CD8-positive, alpha-beta memory T cell (primary cell): ENCODE measurements around the gene FAM107B. TPM values are rescaled to one million over a fixed set of nuclear protein-coding genes. Genes with fewer than 3 reads are reported as not detected.

Experiments
- CTCF ChIA-PET: fragments of 350-600 bp; sonication (Branson Sonifier 250); formaldehyde crosslinking; loops from one replicate; lab custom pipeline; 2021; ENCODE audit warnings: antibody characterized with exemption; lab: Charles Lee
- POLR2A ChIA-PET: fragments of 350-600 bp; sonication (Branson Sonifier 250); formaldehyde crosslinking; loops from one replicate; lab custom pipeline; 2021; ENCODE audit warnings: antibody characterized with exemption; lab: Charles Lee
- DNase-seq, 5 donors: peaks; one replicate each; pipeline versions ENCODE4 v3.0.0 to v3.0.0-alpha.2; 2020 to 2022; ENCODE audit warnings: mixed read lengths in 1 of 5
- H3K27ac ChIP-seq: one replicate; pipeline ENCODE4 v1.7.0; 2013; ENCODE audit warnings: low read depth, mild to moderate bottlenecking, low read length, moderate library complexity
- H3K27me3 ChIP-seq: 2 replicates; pipeline ENCODE4 v1.7.0; 2013; ENCODE audit warnings: low read length, mild to moderate bottlenecking; ENCODE audit not compliant: insufficient read depth, poor library complexity, severe bottlenecking
- H3K36me3 ChIP-seq: 2 replicates; pipeline ENCODE4 v1.7.0; 2013; ENCODE audit warnings: mild to moderate bottlenecking, low read length, moderate library complexity; ENCODE audit not compliant: insufficient read depth
- H3K4me1 ChIP-seq: 2 replicates; pipeline ENCODE4 v1.7.0; 2013; ENCODE audit warnings: mild to moderate bottlenecking, low read length, moderate library complexity; ENCODE audit not compliant: insufficient read depth
- H3K4me3 ChIP-seq: 2 replicates; pipeline ENCODE4 v1.7.0; 2013; ENCODE audit warnings: mild to moderate bottlenecking, low read length
- H3K9me3 ChIP-seq: 2 replicates; pipeline ENCODE4 v1.7.0; 2013; ENCODE audit warnings: mild to moderate bottlenecking, low read length
- H3K27ac Mint-ChIP-seq, 8 donors: one replicate each; pipeline ENCODE4 v1.8.0; 2020 to 2021; ENCODE audit warnings: mixed read lengths in 8 of 8, mild to moderate bottlenecking in 6 of 8, inconsistent platforms in 3 of 8, moderate library complexity in 3 of 8
- H3K27me3 Mint-ChIP-seq, 2 donors: one replicate each; pipeline ENCODE4 v1.8.0; 2020 to 2021; ENCODE audit warnings: mixed read lengths in 2 of 2, mild to moderate bottlenecking in 1 of 2, moderate library complexity in 1 of 2
- H3K36me3 Mint-ChIP-seq, 3 donors: one replicate each; pipeline ENCODE4 v1.8.0; 2020 to 2021; ENCODE audit warnings: mixed read lengths in 3 of 3, inconsistent platforms in 1 of 3, mild to moderate bottlenecking in 1 of 3
- H3K4me1 Mint-ChIP-seq, 3 donors: one replicate each; pipeline ENCODE4 v1.8.0; 2020 to 2021; ENCODE audit warnings: mixed read lengths in 3 of 3, inconsistent platforms in 1 of 3, mild to moderate bottlenecking in 1 of 3
- H3K4me3 Mint-ChIP-seq, 7 donors: one replicate each; pipeline ENCODE4 v1.8.0; 2020 to 2021; ENCODE audit warnings: mixed read lengths in 7 of 7, mild to moderate bottlenecking in 6 of 7, moderate library complexity in 4 of 7, inconsistent platforms in 2 of 7
- H3K9me3 Mint-ChIP-seq, 5 donors: one replicate each; pipeline ENCODE4 v1.8.0; 2020 to 2022; ENCODE audit warnings: mixed read lengths in 5 of 5, mild to moderate bottlenecking in 3 of 5, moderate library complexity in 2 of 5, inconsistent platforms in 1 of 5
- polyA plus RNA-seq: library from polyadenylated mRNA; unstranded; fragments of 300-500 nt; fragmentation: Illumina TruSeq; gene quantifications from one replicate; pipeline ENCODE4 v1.2.3, GENCODE V29; 2021
- total RNA-seq, 2 experiments: library from RNA; stranded (reverse); gene quantifications; one replicate each; pipeline ENCODE4 v1.2.3, GENCODE V29; 2021

FAM107B gene
- total and polyA plus RNA-seq, 3 experiments from 2014 or later: 138 to 316 (median 143) TPM

- Histone ChIP-seq H3K9me3 (no peaks in the 10 kb centered on the region), H3K4me1 (no peaks in the 10 kb centered on the region), H3K27me3 (no peaks in the 10 kb centered on the region), H3K27ac (no peak overlapping the region), H3K4me3 (no peak overlapping the region), H3K36me3 (no peaks in the 10 kb centered on the region)
- Mint-ChIP-seq H3K4me3 (no peak overlapping the region), H3K36me3 (peaks cover 0 to 3% (median 0%) of the 10 kb centered on the region in 3 donors), H3K27me3 (peaks cover 20 to 36% of the 10 kb centered on the region in 2 donors), H3K27ac (no peak overlapping the region), H3K9me3 (no peaks in the 10 kb centered on the region), H3K4me1 (no peaks in the 10 kb centered on the region)
- POLR2A ChIA-PET: no interaction called here
- no peak for DNase-seq
- CTCF ChIA-PET: no interaction called here
These were observed 298.7 kb downstream of the FAM107B start for GRCh38 chr10:14476006-14476405.

- Mint-ChIP-seq H3K4me1 (no peaks in the 10 kb centered on the region), H3K4me3 (no peak overlapping the region), H3K36me3 (peaks cover 0 to 3% (median 0%) of the 10 kb centered on the region in 3 donors), H3K9me3 (no peaks in the 10 kb centered on the region), H3K27me3 (peaks cover 28 to 49% of the 10 kb centered on the region in 2 donors), H3K27ac (no peak overlapping the region)
- H3K4me1 ChIP-seq: no peaks in the 10 kb centered on the region
- no peaks in the 10 kb centered on the region for H3K27me3 ChIP-seq
- no peaks in the 10 kb centered on the region for H3K36me3 ChIP-seq
- no peaks in the 10 kb centered on the region for H3K9me3 ChIP-seq
- no peak overlapping the region for H3K4me3 ChIP-seq
- ChIA-PET POLR2A (no interaction called here), CTCF (no interaction called here)
- no peak for DNase-seq
- H3K27ac ChIP-seq: no peak overlapping the region
These were observed 300.0 kb downstream of the FAM107B start for GRCh38 chr10:14474656-14475055.

GRCh38 chr10:14470920-14471319 lies 303.8 kb downstream of the FAM107B start:
- Mint-ChIP-seq H3K9me3 (peaks cover 0 to 3% (median 0%) of the 10 kb centered on the region in 5 donors), H3K27me3 (peaks cover 30 to 68% of the 10 kb centered on the region in 2 donors), H3K4me1 (no peaks in the 10 kb centered on the region), H3K27ac (no peak overlapping the region), H3K4me3 (no peak overlapping the region), H3K36me3 (peaks cover 0 to 3% (median 0%) of the 10 kb centered on the region in 3 donors)
- H3K27me3 ChIP-seq: no peaks in the 10 kb centered on the region
- no peak overlapping the region for H3K27ac ChIP-seq
- DNase-seq: no peak
- no peaks in the 10 kb centered on the region for H3K4me1 ChIP-seq
- no peak overlapping the region for H3K4me3 ChIP-seq
- H3K36me3 ChIP-seq: no peaks in the 10 kb centered on the region
- POLR2A ChIA-PET: no interaction called here
- H3K9me3 ChIP-seq: no peaks in the 10 kb centered on the region
- CTCF ChIA-PET: no interaction called here

DNA sequence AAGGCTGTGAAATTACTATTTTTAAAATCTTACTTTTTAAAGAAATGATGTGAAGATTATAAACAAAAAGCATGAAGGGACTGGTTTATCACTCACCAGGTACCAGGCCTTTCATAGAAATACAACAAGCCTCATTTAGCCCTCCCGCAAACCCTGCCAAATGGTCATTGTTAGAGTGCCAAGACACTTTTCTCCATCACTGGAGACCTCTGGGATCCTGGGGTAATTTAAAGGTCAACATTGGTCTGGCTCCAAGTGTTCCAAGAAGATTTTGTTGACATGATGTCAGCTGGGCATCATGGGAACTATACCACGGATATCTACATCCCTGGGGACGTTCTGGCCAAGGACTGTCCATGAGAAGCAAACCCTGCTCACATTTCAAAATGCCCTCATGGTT lies 306.0 kb downstream of the FAM107B start:
- CTCF ChIA-PET: no interaction called here

More for the DNA sequence above, 306.0 kb downstream of the FAM107B start:
- peaks cover 0 to 4% (median 4%) of the 10 kb centered on the region in 5 donors for H3K9me3 Mint-ChIP-seq
- no peaks in the 10 kb centered on the region for H3K36me3 ChIP-seq
- DNase-seq: no peak
- POLR2A ChIA-PET: no interaction called here
- H3K27ac ChIP-seq: no peak overlapping the region
- no peaks in the 10 kb centered on the region for H3K9me3 ChIP-seq
- H3K27me3 Mint-ChIP-seq: peaks cover 24 to 65% of the 10 kb centered on the region in 2 donors
- no peak overlapping the region for H3K27ac Mint-ChIP-seq
- no peaks in the 10 kb centered on the region for H3K27me3 ChIP-seq
- no peak overlapping the region for H3K4me3 ChIP-seq
- H3K36me3 Mint-ChIP-seq: peaks cover 0 to 7% (median 0%) of the 10 kb centered on the region in 3 donors
- no peaks in the 10 kb centered on the region for H3K4me1 ChIP-seq
- H3K4me3 Mint-ChIP-seq: no peak overlapping the region
- H3K4me1 Mint-ChIP-seq: no peaks in the 10 kb centered on the region

Other genes with a start within 250 kb of the FAM107B start
- gene CDNF, start 63.1 kb upstream of the FAM107B start, total RNA-seq: 1 to 10 TPM in 1 of 2 experiments, under 1 TPM in 1; 0.96 to 1.2 TPM
- gene CDNF, start 63.1 kb upstream of the FAM107B start, polyA plus RNA-seq: 0.47 TPM
- 10 to 100 TPM; 43.3 to 45.5 TPM for gene HSPA14, start 63.4 kb upstream of the FAM107B start, total RNA-seq
- gene HSPA14, start 63.4 kb upstream of the FAM107B start, polyA plus RNA-seq: 20.0 TPM
- gene MSANTD7, start 63.4 kb upstream of the FAM107B start, total RNA-seq: 10 to 100 TPM; 28.5 to 30.4 TPM
- 8.7 TPM for gene MSANTD7, start 63.4 kb upstream of the FAM107B start, polyA plus RNA-seq
- gene SUV39H2, start 104.0 kb upstream of the FAM107B start, total RNA-seq: 10 to 100 TPM; 30.8 to 35.8 TPM
- gene SUV39H2, start 104.0 kb upstream of the FAM107B start, polyA plus RNA-seq: 3.4 TPM
- gene DCLRE1C, start 179.2 kb upstream of the FAM107B start, total RNA-seq: 10 to 100 TPM; 11.3 to 12.5 TPM
- gene DCLRE1C, start 179.2 kb upstream of the FAM107B start, polyA plus RNA-seq: 28.4 TPM
- gene MEIG1, start 184.5 kb upstream of the FAM107B start, total RNA-seq: 1 to 10 TPM in 1 of 2 experiments, under 1 TPM in 1; 0.91 to 1.2 TPM
- 0.67 TPM for gene MEIG1, start 184.5 kb upstream of the FAM107B start, polyA plus RNA-seq